Activated CD4-positive, CD25-positive, alpha-beta regulatory T cell (primary cell): ENCODE measurements around the gene HOXC10.

ENCODE experiments used
- DNase-seq, 4 experiments: peaks; one replicate each; lab custom pipeline; 2025; lab: John Stamatoyannopoulos, UW

The HOXC10 gene

GRCh38 chr12:53977596-53978445, 7.1 kb upstream of the HOXC10 start:
- DNase-seq = no peak

GRCh38 chr12:53978477-53979356, 6.2 kb upstream of the HOXC10 start:
- no peak for DNase-seq

- no peak for DNase-seq
Measured at GRCh38 chr12:53980104-53980801, 4.7 kb upstream of the HOXC10 start.

GRCh38 chr12:53980802-53981496, 4.0 kb upstream of the HOXC10 start:
- DNase-seq = no peak

GRCh38 chr12:53981634-53982565, 3.0 kb upstream of the HOXC10 start:
- DNase-seq = no peak

GRCh38 chr12:53982648-53983567, 2.0 kb upstream of the HOXC10 start:
- DNase-seq = no peak

- DNase-seq = no peak
Measured at GRCh38 chr12:53983568-53983949, 1.4 kb upstream of the HOXC10 start.

- DNase-seq = no peak
Measured at GRCh38 chr12:53983950-53984572, 885 bp upstream of the HOXC10 start.

GRCh38 chr12:53985692-53985993, 697 bp downstream of the HOXC10 start:
- no peak for DNase-seq

GRCh38 chr12:53985994-53986685, 1.2 kb downstream of the HOXC10 start:
- DNase-seq = no peak

GRCh38 chr12:53986686-53987483, 1.9 kb downstream of the HOXC10 start:
- no peak for DNase-seq

GRCh38 chr12:53987787-53988230, 2.9 kb downstream of the HOXC10 start:
- no peak for DNase-seq

- no peak for DNase-seq
Measured at GRCh38 chr12:53988541-53989226, 3.7 kb downstream of the HOXC10 start.

GRCh38 chr12:53989227-53990113, 4.5 kb downstream of the HOXC10 start:
- no peak for DNase-seq

GRCh38 chr12:53990311-53991076, 5.5 kb downstream of the HOXC10 start:
- DNase-seq = no peak
